KG1 (cell line): ENCODE data around the gene NPIPB12.
"Not testable (repeated sequence)": the region's sequence is repeated elsewhere in the genome, so short reads cannot be mapped to it uniquely, and the experiment has no call there.

ENCODE experiments used
- DNase-seq: peaks from one replicate; lab custom pipeline; 2025; lab: John Stamatoyannopoulos, UW

Gene NPIPB12

DNA sequence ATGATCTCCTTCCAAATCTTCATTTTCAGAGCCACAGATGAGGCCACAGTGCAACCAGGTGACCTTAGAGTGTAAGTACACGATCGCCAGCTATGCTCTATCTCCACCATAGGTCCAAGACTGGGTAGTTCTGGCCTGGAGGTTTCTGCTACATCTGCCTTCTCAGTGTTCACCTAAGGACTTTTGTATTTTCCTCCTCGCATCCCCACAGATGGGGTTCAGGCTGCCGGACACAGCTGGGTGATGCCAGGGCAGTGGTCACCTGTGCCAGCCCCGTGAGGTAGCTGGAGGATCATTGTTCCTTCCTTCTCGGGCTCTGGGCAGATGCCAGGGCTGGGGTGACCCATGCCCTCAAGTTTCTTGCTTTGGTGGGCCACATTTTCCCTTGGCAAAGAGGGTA is at the start of gene NPIPB12:
Gene NPIPB12, minus strand, starts transcription at position 101 of the 400 bp plus-strand sequence.
- not testable (repeated sequence) for DNase-seq

DNA sequence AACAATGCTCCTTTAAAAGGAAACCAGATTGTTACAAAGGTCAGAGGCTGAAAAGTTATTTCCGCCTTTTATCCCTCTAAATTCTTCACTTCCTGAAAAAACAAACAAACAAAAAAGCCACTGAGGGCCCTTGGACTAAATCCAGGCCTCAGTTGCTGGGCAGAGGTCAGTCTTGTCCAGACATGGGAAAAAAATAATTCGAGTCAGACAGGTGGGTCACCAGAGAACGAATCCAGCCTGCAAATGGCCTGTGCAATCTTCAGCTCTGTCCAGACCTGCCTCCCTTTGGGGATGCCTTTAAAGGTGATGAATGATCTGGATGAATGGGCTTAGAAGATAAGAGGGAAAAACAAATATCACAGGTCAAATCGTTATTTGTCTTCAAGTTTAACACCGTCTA is 15.3 kb upstream of the NPIPB12 start:
- DNase-seq, result not testable (repeated sequence)

DNA sequence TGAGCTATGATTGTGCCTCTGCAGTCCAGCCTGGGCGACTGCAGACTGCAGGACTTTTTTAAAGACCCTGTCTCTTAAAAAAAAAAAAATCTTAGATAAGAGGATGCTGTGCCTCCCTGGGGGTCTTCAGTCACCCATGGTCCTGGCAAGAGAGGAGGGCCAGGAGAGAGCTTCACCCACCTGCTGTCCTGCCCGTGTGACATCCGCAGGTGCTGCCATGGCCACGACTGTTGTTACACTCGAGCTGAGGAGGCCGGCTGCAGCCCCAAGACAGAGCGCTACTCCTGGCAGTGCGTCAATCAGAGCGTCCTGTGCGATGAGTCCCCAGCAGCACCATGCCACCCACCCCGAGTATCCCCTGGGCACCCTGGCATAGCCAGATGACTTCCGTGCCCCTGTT is 23.9 kb downstream of the NPIPB12 start:
- DNase-seq, result not testable (repeated sequence)

- DNase-seq, result not testable (repeated sequence)
Observed at GRCh38 chr16:29472065-29472464, 34.1 kb downstream of the NPIPB12 start.

- not testable (repeated sequence) for DNase-seq
Observed at GRCh38 chr16:29469660-29470059, 36.5 kb downstream of the NPIPB12 start.

DNA sequence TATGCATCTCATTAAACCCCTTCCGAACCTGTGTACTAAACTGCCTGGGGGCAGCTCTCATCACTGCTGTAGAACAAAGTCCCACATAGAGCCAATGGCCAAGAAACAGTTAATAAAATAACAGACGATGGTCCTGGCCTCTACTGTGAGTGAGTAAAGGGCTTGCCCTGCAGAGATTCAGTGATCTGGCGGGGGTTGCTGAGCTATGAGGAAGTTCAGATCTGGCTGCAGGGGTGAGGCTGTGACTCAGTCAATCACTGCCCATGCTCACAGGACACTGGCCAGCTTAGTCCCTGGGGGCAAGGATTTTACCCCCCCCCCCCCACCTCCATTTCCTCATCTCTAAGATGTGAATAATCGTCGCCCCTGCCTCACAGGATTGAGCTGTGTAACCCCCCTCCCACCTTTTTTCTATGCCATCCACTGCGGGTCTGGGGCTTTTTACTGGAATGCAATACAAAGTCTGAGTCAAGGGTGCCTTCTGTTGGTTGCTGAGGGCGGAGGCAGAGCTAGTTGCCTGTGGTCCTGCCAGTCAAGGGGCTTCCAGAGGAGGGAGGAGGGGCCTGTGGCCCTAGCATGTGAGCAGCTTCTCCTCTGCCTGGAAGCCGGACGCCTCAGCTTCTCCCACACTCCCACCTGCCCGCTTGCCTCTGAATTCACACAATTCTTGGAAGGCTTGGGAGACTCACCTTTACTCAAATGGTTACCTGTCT is 38.4 kb downstream of the NPIPB12 start:
- DNase-seq, result not testable (repeated sequence)

GRCh38 chr16:29466904-29467303 is 39.3 kb downstream of the NPIPB12 start:
- DNase-seq, result not testable (repeated sequence)

GRCh38 chr16:29465985-29466824 is 40.0 kb downstream of the NPIPB12 start:
- DNase-seq, result not testable (repeated sequence)

GRCh38 chr16:29460647-29461030 is 45.6 kb downstream of the NPIPB12 start:
- DNase-seq, result not testable (repeated sequence)

GRCh38 chr16:29459706-29460646 is 46.2 kb downstream of the NPIPB12 start, which contains the start of gene SULT1A4:
SULT1A4 (plus strand) TSS chr16:29459913; CDS start chr16:29461386, 1,473 bp downstream.
- not testable (repeated sequence) for DNase-seq

- DNase-seq, result not testable (repeated sequence)
Observed at GRCh38 chr16:29457660-29458059, 48.5 kb downstream of the NPIPB12 start.

DNA sequence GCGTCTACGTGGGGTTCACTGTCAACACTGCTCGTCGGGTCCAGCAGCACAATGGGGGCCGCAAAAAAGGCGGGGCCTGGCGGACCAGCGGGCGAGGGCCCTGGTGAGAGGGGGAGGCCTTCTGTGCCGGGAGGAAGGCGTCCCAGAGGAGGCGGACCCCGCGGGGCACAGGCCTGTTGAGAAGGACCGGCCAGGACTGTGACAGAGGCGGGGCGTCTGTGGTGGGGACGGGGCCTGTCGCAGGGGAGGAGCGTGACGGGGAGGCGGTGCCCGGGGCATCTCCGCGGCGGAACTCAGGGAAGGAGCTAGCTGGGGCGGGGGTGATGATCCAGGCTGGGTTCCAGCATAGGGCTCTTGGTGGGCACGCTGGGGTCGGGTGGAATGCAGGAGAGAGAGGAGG is 51.4 kb downstream of the NPIPB12 start:
- not testable (repeated sequence) for DNase-seq

DNA sequence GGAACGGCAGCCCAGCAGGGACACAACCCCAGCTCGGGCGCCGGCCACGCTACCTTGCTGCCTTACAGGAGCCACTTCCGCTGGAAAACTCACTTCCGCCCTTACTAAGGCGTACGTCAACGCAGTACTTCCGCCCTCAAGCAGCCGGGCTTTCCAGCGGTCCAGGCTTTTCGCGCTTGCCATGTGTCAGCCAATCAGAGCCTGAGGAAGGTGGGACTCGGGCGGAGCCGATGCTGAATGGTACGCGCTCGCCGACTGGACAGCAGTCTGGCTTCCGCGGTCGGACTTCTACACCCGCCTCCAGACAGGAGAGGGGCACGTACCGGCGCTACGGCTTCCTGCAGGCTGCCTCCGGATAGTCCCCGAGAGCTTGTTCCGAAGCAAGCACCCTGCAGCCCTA is 51.9 kb downstream of the NPIPB12 start, which contains the start of the genes BOLA2 and SLX1B:
Gene BOLA2, minus strand, starts transcription at position 83 of the 400 bp plus-strand sequence. CDS start 98 bp downstream, outside the sequence.
Gene SLX1B, plus strand, starts transcription at position 265 of the 400 bp plus-strand sequence.
- not testable (repeated sequence) for DNase-seq

GRCh38 chr16:29453754-29454153 is 52.5 kb downstream of the NPIPB12 start:
- DNase-seq, result not testable (repeated sequence)
